ENCODE measurements around the gene PLCB4.

The PLCB4 gene

DNA sequence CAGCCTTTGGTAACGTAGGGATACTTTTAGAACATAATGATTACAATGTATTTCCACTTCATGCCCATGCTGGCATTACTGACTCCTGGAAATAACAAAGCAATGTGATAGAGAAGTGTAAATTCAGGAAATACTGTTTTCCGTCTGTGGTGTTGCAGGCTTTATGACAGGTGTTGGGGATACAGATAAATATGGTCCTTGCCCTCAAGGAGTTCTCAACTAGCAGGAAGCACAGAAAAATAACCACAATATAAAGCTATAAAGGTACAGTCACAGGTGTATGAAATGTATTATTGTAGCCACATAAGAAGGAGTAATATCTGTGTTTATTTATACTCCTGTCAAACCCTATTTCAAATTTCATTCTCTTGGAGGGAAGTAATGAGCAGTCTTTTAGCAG lies 432.6 kb downstream of the PLCB4 start:
- H3K36me3 Mint-ChIP-seq, result no peaks in the 10 kb centered on the region
- ATAC-seq, result no peak
- H3K27ac Mint-ChIP-seq, result no peak overlapping the region
- no peak overlapping the region for H3K4me3 Mint-ChIP-seq
- no peak for DNase-seq (ENCODE audit: low spot score in 2 of 2)
- H3K9me3 Mint-ChIP-seq, result peaks cover 6% of the 10 kb centered on the region
- no peaks in the 10 kb centered on the region for H3K4me1 Mint-ChIP-seq

DNA sequence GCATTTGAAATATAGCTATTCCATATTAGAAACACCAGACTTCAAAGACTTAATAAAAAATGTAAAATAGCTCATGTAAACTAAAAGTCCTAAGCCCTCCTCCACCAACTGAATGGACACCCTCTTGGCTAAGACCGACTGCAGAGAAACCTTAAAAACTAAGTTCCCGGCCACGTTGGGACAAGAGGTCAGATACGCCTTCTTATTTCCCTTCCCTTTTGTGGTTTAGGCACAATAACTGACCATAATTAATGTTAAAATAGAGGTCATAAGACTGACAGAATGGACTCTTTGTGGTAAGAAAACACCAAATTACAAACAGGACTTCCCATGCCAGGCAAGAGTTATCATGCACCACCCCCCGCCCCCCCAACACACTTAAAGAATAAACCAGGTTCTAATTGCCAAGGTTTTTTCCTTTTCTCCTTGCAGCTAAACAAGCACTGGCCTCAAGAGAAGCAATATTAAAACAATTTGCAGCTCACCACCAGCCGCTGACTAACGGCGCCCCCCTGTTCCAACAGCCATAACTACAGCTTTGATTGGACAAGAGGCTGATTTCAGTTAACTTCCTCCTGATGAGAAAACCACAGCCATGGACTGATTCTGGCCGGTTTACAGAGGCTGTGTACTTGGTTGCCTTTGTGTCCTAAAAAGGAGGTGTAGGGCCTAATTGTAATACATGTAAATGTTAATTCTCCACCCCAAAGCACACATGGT lies 434.8 kb downstream of the PLCB4 start:
- Mint-ChIP-seq H3K9me3 (peaks cover 6% of the 10 kb centered on the region), H3K27ac (no peak overlapping the region), H3K36me3 (no peaks in the 10 kb centered on the region), H3K4me1 (no peaks in the 10 kb centered on the region), H3K4me3 (no peak overlapping the region)
- ATAC-seq, result no peak
- DNase-seq (ENCODE audit: low spot score in 2 of 2), result no peak

DNA sequence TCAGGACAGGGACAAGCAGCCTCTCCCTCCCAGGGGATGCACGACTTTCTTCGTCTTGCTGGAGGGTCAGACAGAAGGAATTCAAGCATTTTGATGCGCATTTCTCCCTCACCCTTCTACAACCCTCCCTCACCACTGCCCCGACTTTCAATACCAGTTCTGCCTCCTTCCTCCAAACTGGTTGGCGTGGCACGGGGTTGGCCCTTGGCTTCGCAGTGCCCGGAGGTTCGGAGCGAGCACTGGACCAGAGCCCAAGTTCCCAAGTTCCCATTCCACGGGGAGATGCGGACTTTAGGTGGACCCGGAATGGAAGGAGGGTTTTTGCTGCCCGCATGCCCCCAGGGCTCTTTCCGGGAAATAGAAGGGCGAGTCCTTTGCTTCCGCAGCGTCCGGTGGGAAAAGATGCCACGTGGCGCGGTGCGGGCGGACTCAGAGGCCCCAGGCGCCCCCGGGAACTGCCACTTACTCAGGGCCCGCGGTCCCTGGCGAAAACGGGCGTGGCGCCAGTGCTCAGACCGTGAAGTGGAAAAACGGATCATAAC lies 437.5 kb downstream of the PLCB4 start:
- no peaks in the 10 kb centered on the region for H3K36me3 Mint-ChIP-seq
- no peak overlapping the region for H3K4me3 Mint-ChIP-seq
- DNase-seq (ENCODE audit: low spot score in 2 of 2) (no peak), ATAC-seq (no peak)
- no peaks in the 10 kb centered on the region for H3K4me1 Mint-ChIP-seq
- peaks cover 6% of the 10 kb centered on the region for H3K9me3 Mint-ChIP-seq
- H3K27ac Mint-ChIP-seq, result no peak overlapping the region

DNA sequence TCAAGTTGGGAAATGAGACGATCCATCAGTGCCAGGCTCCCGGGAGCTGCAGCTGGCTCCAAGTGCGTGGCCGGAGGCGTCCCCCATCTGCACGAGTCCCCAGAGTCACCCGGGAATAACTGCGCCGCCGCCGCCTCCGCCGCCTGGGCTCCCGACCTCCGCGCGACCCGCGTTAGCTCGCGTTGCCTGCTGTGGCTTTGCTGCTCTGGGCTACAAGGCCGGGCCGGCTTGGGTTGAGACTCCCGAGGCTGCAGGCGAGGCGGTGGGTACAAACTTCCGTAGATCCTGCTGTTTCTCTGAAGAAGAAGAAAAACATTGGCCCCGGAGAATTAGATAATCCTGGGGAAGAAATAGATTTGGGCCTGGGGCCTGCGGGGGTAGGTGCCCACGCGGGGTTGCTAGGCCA lies 438.1 kb downstream of the PLCB4 start:
- Mint-ChIP-seq H3K4me1 (no peaks in the 10 kb centered on the region), H3K4me3 (no peak overlapping the region), H3K36me3 (no peaks in the 10 kb centered on the region), H3K9me3 (peaks cover 6% of the 10 kb centered on the region), H3K27ac (no peak overlapping the region)
- DNase-seq (ENCODE audit: low spot score in 2 of 2) (no peak), ATAC-seq (no peak)

DNA sequence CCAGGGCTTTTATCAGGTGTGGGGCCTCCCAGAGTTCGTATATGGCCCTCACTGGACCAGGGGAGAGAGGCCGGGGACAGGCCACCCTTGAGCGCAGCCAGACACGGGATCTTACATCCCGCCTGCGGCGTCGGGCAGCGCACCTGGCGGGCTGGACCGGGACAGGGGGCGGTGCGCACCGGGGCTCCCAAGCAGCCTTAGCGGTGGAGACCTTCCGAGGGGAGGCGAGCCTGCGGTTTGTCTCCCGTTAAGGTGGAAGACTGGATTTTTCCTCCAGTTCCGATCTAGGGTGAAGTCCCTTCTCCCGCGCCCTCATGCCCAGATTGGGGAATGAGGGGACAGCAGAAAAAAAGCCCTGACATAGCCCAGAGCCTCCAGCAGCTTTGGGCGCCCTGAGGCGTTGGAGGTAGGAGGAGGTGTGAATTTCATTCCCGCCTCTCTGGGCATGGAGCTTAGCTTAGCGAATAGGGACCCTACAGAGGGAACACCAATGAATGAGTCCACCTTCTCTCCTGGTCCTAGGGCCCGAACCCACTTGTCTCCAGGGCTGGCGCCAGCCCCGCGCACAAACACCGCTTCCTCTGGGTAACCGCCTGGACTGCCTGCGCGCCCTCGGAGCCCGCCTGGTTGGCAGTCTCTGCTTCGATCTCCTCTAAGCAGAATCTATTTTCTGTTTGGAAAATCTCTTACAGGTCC lies 438.8 kb downstream of the PLCB4 start:
- H3K9me3 Mint-ChIP-seq, result peaks cover 3% of the 10 kb centered on the region
- no peak for DNase-seq (ENCODE audit: low spot score in 2 of 2)
- no peak overlapping the region for H3K4me3 Mint-ChIP-seq
- ATAC-seq, result no peak
- H3K27ac Mint-ChIP-seq, result no peak overlapping the region
- no peaks in the 10 kb centered on the region for H3K36me3 Mint-ChIP-seq
- H3K4me1 Mint-ChIP-seq, result no peaks in the 10 kb centered on the region

DNA sequence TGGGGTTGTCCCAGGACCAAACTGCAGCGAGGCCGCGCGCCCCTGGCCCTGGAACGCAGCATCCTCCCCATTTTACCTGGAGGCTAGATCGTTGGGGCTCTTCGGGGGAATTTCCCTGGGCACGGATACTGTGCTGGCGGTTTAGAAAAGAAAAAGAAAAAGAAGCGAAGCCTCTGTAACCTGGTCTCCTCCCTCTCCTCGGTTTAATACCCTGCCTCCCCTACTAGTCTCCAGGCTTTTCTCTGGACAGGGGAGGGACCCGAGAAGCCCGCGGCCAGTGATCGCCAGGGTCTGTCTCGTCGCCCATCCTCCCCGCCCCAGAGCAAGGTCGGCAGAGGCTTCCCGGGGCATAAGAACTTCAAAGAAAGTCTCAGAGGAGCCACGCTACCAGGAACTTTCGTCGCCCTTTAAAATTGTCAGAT lies 439.4 kb downstream of the PLCB4 start:
- Mint-ChIP-seq H3K4me3 (no peak overlapping the region), H3K9me3 (no peaks in the 10 kb centered on the region), H3K36me3 (no peaks in the 10 kb centered on the region), H3K27ac (no peak overlapping the region), H3K4me1 (no peaks in the 10 kb centered on the region)
- DNase-seq (ENCODE audit: low spot score in 2 of 2) (no peak), ATAC-seq (no peak)

DNA sequence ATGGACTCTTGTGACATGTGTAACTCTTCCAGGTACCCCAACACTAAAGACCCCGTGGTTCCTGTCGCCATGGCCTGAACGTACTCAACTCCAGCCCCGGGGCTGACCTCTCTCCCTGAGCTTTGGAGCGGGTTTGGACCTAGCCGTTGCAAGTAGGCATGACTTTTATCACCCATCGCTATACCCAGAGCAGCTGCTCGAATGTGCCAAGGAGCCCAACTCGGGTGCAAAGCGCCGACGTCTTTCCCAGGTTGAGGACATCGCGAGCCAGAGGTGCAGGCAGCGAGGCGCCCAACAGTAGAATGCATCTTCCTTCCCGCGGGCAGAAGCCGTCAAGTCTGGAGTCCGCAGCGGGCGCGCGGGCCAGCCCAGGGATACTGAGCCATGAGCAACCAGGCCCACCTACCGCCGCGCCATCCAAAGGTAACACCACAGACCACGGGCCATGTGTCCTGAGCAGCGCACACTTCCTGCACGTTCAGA lies 439.9 kb downstream of the PLCB4 start:
- DNase-seq (ENCODE audit: low spot score in 2 of 2) (no peak), ATAC-seq (no peak)
- H3K4me1 Mint-ChIP-seq, result no peaks in the 10 kb centered on the region
- H3K4me3 Mint-ChIP-seq, result no peak overlapping the region
- H3K27ac Mint-ChIP-seq, result no peak overlapping the region
- H3K36me3 Mint-ChIP-seq, result no peaks in the 10 kb centered on the region
- H3K9me3 Mint-ChIP-seq, result no peaks in the 10 kb centered on the region

DNA sequence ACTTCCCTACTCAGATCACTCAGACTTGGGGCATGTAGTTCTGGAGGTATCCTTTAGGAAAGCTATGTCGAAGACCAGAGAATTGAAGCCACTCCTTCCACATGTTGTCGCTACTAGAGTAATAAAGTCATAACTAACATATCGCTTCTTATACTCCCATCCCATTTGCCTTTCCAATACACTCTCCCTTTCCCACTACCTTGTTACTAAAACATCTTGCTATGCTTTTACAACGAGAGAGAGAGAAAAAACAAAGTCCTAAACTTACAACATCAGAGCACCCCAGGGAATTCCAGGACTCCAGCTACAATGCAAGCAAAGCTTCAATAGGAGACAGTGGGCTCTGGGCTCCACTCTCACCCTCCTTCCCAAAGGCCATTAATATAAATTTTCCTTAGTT lies 440.4 kb downstream of the PLCB4 start:
- Mint-ChIP-seq H3K4me3 (no peak overlapping the region), H3K9me3 (no peaks in the 10 kb centered on the region), H3K4me1 (no peaks in the 10 kb centered on the region), H3K27ac (no peak overlapping the region), H3K36me3 (no peaks in the 10 kb centered on the region)
- ATAC-seq, result no peak
- DNase-seq (ENCODE audit: low spot score in 2 of 2), result no peak

DNA sequence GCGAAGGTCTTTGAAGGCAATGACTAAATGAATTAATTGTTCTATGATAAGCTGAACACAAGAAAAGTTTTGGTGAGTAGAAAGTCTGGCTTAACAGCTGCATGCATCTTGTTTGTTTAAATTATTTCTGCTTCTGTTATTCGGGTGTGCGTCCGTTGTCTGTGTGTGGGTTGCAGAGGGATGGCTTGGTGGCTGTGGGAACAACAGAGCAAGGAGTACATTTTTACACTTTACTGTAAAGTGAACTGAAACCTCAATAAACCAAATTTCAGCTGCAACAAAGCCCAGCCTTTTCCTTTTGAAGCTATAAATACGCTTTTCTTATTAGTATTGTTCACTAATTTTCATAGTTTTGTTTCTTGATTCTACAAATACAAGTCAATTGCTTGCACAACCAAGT lies 442.0 kb downstream of the PLCB4 start:
- no peak for DNase-seq (ENCODE audit: low spot score in 2 of 2)
- ATAC-seq, result no peak
- H3K27ac Mint-ChIP-seq, result no peak overlapping the region
- H3K4me1 Mint-ChIP-seq, result no peaks in the 10 kb centered on the region
- H3K9me3 Mint-ChIP-seq, result no peaks in the 10 kb centered on the region
- no peak overlapping the region for H3K4me3 Mint-ChIP-seq
- H3K36me3 Mint-ChIP-seq, result no peaks in the 10 kb centered on the region

DNA sequence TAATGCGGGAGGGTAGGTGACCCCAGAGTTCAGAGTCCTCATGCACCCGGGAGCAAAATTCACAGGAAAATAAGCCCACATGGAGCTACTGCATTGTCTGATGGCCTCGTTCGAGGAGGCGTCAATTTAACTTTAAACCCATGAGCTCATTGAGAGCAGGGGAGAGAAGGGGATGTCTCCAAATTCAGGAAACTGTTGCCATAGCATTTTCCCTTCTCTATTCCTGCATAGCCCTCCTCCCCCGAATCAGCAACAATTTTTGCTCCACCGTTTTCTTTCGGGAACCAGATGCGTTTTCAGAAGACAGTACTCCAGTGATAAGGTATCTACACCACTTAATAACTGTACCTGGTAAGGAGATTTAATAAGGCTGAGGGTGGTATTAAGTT lies 445.2 kb downstream of the PLCB4 start:
- H3K27ac Mint-ChIP-seq, result no peak overlapping the region
- no peak overlapping the region for H3K4me3 Mint-ChIP-seq
- no peaks in the 10 kb centered on the region for H3K4me1 Mint-ChIP-seq
- no peaks in the 10 kb centered on the region for H3K9me3 Mint-ChIP-seq
- ATAC-seq, result no peak
- H3K36me3 Mint-ChIP-seq, result no peaks in the 10 kb centered on the region
- no peak for DNase-seq (ENCODE audit: low spot score in 2 of 2)

DNA sequence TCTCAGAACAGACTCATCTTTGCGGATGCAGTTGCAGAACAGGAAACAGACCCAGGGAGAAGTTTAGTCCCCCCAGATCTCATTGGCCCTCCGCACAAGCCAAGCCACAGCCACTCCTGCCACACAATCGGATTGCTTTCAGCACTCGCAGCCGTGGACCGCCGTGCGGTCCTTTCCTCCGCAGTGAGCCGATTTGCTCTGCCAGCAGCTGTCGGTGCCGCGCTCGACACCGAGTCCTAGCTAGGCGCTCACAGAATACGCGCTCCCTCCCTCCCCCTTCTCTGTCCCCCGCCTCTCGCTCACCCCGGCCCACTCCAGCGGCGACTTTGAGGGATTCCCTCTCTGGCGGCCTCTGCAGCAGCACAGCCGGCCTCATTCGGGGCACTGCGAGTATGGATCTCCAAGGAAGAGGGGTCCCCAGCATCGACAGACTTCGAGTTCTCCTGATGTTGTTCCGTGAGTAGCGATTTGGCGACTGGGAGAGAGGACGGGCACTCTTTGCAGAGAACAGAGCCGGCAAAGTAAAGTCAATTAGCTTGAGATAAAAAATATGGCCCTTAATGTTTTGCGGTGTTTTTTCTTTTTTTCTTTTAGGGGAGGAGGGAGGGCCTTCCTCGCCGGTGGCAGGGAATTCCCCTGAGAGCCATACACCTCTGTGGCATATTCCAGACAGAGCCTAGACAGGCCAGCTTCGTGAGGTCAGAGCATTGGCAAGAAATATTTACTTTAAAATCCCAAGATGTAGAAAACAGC lies 445.8 kb downstream of the PLCB4 start, which contains the start of gene LAMP5:
TSS of gene LAMP5 (plus strand) at position 130 of the 753 bp plus-strand sequence. CDS start at position 393, 263 bp downstream.
- Mint-ChIP-seq H3K27ac (no peak within 1 kb of the TSS), H3K4me3 (no peak within 1 kb of the TSS)

DNA sequence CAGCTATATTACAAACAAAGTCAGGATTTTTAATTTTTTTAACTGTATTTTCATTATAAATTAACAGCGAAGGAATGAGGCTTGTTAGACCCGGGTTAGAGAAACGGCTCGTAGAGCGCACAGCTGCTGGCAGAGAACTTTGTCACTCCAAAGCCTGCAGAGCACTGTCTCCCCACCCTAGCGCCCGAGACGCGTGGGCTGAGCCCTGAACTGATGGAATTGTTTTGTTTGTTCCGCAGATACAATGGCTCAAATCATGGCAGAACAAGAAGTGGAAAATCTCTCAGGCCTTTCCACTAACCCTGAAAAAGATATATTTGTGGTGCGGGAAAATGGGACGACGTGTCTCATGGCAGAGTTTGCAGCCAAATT lies 446.3 kb downstream of the PLCB4 start:
- Mint-ChIP-seq H3K36me3 (no peaks in the 10 kb centered on the region), H3K4me1 (no peaks in the 10 kb centered on the region), H3K4me3 (no peak overlapping the region), H3K9me3 (no peaks in the 10 kb centered on the region), H3K27ac (no peak overlapping the region)
- ATAC-seq (no peak), DNase-seq (ENCODE audit: low spot score in 2 of 2) (no peak)

More for the DNA sequence above, 445.8 kb downstream of the PLCB4 start, which contains the start of gene LAMP5:
- Mint-ChIP-seq H3K4me1 (no peaks in the 10 kb centered on the region), H3K9me3 (no peaks in the 10 kb centered on the region), H3K36me3 (no peaks in the 10 kb centered on the region)
- DNase-seq (ENCODE audit: low spot score in 2 of 2) (no peak), ATAC-seq (no peak)

DNA sequence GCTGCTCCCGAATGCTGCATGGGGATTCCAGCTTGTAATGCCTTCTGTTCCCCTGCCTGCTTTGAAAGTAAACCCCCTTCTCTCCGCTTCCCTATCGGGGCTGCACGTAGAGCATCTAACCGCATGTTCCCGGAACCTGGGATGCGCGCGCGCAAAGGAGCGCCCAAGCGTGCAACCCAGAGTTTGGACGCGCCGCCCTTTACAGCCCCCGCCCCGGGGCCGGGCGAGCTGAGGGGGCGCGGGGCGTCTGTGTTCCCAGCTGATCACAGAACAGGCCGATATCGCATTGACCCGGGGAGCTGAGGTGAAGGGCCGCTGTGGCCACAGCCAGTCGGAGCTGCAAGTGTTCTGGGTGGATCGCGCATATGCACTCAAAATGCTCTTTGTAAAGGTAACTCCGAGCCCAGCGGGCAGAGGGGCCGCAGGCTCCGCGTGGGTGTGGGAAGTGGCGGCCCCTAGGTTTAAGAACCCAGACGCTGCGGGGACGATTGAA lies 446.9 kb downstream of the PLCB4 start:
- ATAC-seq (no peak), DNase-seq (ENCODE audit: low spot score in 2 of 2) (no peak)
- Mint-ChIP-seq H3K27ac (no peak overlapping the region), H3K4me1 (no peaks in the 10 kb centered on the region), H3K36me3 (no peaks in the 10 kb centered on the region), H3K4me3 (no peak overlapping the region), H3K9me3 (peaks cover under 1% of the 10 kb centered on the region)

DNA sequence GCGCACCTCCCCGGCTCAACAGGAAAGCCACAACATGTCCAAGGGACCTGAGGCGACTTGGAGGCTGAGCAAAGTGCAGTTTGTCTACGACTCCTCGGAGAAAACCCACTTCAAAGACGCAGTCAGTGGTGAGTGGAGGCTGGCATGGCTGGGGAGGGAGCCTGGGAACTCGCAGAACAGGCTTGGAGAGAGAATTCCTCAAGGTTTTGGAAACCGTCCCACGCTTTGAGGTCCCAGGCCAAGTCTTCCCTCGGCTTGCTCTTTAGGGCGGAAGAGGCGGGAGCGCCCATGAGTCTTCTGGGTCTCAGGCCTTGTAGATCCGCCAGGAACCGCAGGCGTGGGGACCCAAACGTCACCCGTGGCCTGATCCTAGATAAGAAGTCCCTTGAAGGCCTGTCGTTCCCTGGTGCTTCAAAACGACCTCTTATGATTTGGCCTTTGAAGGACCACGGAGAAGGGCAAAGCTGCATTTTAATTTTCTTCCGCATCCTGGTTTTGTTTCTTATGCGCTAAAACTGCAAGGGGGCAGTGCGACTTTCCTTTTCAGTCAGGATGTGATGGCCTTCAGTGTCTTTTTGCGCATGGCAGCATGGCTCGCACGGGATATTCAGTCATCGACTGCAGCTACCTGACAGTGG lies 447.5 kb downstream of the PLCB4 start:
- no peak for ATAC-seq
- Mint-ChIP-seq H3K4me3 (no peak overlapping the region), H3K27ac (no peak overlapping the region)

More for the DNA sequence above, 447.5 kb downstream of the PLCB4 start:
- no peak for DNase-seq (ENCODE audit: low spot score in 2 of 2)
- Mint-ChIP-seq H3K36me3 (no peaks in the 10 kb centered on the region), H3K9me3 (peaks cover 2% of the 10 kb centered on the region), H3K4me1 (no peaks in the 10 kb centered on the region)
